Spleen (tissue), 7 donors: ENCODE results near the gene TTC23.

Source experiments
- CTCF ChIP-seq, 11 experiments: fragments of 200-600 bp in 7 of 11; fragments of 450-650 bp in 4 of 11; sonication (generic) in 4 of 11; IDR thresholded peaks in 8 of 11; conservative IDR thresholded peaks in 3 of 11; 1 replicate in 7 of 11; 2 replicates in 4 of 11; pipeline versions ENCODE4 v1.4.0 to v1.8.0; 2016 to 2021; ENCODE audit warnings: antibody characterized with exemption in 11 of 11, inconsistent platforms in 4 of 11, mild to moderate bottlenecking in 1 of 11
- POLR2A ChIP-seq, 3 donors: fragments of 450-650 bp; IDR thresholded peaks; one replicate each; pipeline ENCODE4 v1.5.1; 2017; ENCODE audit warnings: antibody characterized with exemption in 3 of 3, mild to moderate bottlenecking in 1 of 3
- POLR2AphosphoS5 ChIP-seq, 3 donors: sonication (generic); formaldehyde crosslinking; IDR thresholded peaks; one replicate each; pipeline ENCODE4 v1.5.1; 2017; ENCODE audit warnings: antibody characterized with exemption in 3 of 3
- donor health status: DM: no; HTN: no; CAD: no; lungs with moderate emphysema.
- donor health status: DM: no; HTN: no; CAD: no.
- donor health status: DM: no; HTN: no; CAD: no.

GRCh38 chr15:99145778-99146177 lies 103.6 kb downstream of the TTC23 start:
- TF ChIP-seq CTCF (IDR thresholded peaks at IDR 0.05 in 8 of 11, conservative IDR thresholded peaks at IDR 0.05 in 3 of 11) (no peak), POLR2A (IDR thresholded peaks at IDR 0.05) (no peak), POLR2AphosphoS5 (IDR thresholded peaks at IDR 0.05) (no peak)
